Psoas muscle (tissue), 8 donors: ENCODE data around the gene C17orf75. TPM values are rescaled to one million over a fixed set of nuclear protein-coding genes. Genes with fewer than 3 reads are reported as not detected.

Experiments used
- ATAC-seq, 4 donors: fragments of 200-7000 bp; cut with Tn5 transposase; one replicate each; pipeline ENCODE4 v1.9.1; 2020; ENCODE audit warnings: moderate library complexity in 3 of 4, mild to moderate bottlenecking in 2 of 4
- DNase-seq, 2 donors: peaks; one replicate each; pipeline ENCODE4 v3.0.0-alpha.2; 2020
- H3K27ac ChIP-seq: fragments of 200-600 bp; one replicate; pipeline ENCODE4 v1.8.0; 2022
- H3K27me3 ChIP-seq, 3 donors: fragments of 200-600 bp in 1 of 3; one replicate each; pipeline versions ENCODE4 v1.6.1 to v1.8.0; 2013 to 2022; ENCODE audit warnings: low read length in 2 of 3, mild to moderate bottlenecking in 2 of 3, moderate library complexity in 1 of 3; ENCODE audit not compliant: insufficient read depth in 3 of 3
- H3K36me3 ChIP-seq, 2 donors: fragments of 200-600 bp in 1 of 2; one replicate each; pipeline versions ENCODE4 v1.6.1 to v1.8.0; 2013 to 2022; ENCODE audit warnings: low read depth in 1 of 2, mild to moderate bottlenecking in 1 of 2, moderate library complexity in 1 of 2; ENCODE audit not compliant: insufficient read depth in 1 of 2
- H3K4me1 ChIP-seq: fragments of 200-600 bp; one replicate; pipeline ENCODE4 v1.8.0; 2022
- H3K4me3 ChIP-seq: fragments of 200-600 bp; one replicate; pipeline ENCODE4 v1.8.0; 2022; ENCODE audit warnings: mild to moderate bottlenecking
- H3K9me3 ChIP-seq: fragments of 200-600 bp; one replicate; pipeline ENCODE4 v1.8.0; 2022
- WGBS, 3 donors: extraction: QIAGEN DNeasy Blood & Tissue Kit; methylation state at CpG; one replicate each; pipeline versions ENCODE4 v1.1.6 to v1.1.7; 2013; 5-methylcytosine and 5-hydroxymethylcytosine counted together
- intact Hi-C, 2 donors: fragments of 100-400 bp; cut with DNase I; formaldehyde crosslinking; loops; one replicate each; pipeline versions ENCODE4 v1.11.0 to v1.14.2; 2022
- polyA plus RNA-seq, 3 donors: library from polyadenylated mRNA; stranded (reverse); fragments of 200-250 nt; gene quantifications; one replicate each; pipeline ENCODE4 v1.2.3, GENCODE V29; 2013
- total RNA-seq, 4 donors: library from RNA; stranded (reverse); fragmentation: NEBNext Ultra II Directional in 2 of 4; extraction: Animal tissue kit (Norgen Biotek cat#: 25700) in 2 of 4; gene quantifications; one replicate each; pipeline versions ENCODE4 v1.2.1 to v1.2.4, GENCODE V29; 2021 to 2023
- TF ChIP-seq, protein P1 (sequence below): fragments of 200-600 bp; IDR thresholded peaks from one replicate; pipeline ENCODE4 v1.8.0; 2022; ENCODE audit warnings: antibody characterized with exemption
- donor health status: healthy with polysubstance abuse.
- donor health status: DM: no; HTN: no; CAD: no; lungs with moderate emphysema.
- donor health status: Bipolar disorder and iron deficiency.
- donor health status: healthy.
- donor health status: DM: yes; HTN: yes; CAD: no.
- donor health status: DM: no; HTN: no; CAD: no.
- donor health status: DM: no; HTN: no; CAD: no.
- donor health status: DM: yes; HTN: yes; CAD: no.

The C17orf75 gene
- total and polyA plus RNA-seq, 7 donors, result 6.1 to 17.8 (median 14.6) TPM

DNA sequence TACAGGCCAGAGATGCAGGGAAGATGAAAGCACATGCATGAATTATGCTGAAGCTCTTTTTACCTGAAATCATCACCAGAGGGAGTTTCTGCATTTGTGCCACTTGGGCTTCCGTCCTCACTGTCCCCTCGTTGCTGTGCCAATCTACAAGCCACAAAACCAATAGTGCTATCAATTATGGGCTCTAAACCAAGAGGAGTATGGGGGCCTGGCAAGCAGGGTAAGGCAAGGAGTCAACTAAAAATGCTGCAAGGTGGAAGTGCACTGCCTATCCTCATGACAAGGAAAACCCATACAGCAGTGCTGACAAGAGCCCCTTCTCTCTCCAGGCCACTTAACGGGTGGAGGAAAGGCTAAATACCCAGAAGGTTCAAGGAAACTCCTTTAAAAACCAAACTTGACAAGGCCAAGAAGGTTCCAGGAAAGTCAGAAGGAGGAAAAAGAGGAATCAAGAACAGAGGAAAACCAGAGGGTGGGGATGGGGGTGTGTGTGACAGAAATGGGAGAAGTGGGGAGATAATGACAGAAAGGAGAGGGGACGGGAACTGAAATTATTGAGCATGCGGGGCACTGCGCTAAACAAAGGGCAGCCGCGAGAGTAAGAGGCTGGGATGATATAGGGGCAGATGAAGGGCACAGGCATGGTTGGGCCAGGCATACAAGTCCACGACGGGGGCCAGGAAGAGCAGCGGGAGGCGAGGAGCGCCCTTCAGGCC, 674 bp downstream of the C17orf75 start:
- ATAC-seq (peak in 1 of 4 donors; percentile 11), DNase-seq (no peak)
- Histone ChIP-seq H3K4me3 (peak overlapping the region; percentile 86), H3K36me3 (peaks cover 7 to 40% of the 10 kb centered on the region in 2 donors), H3K9me3 (no peaks in the 10 kb centered on the region), H3K27ac (peak overlapping the region; percentile 85), H3K27me3 (no peaks in the 10 kb centered on the region), H3K4me1 (no peaks in the 10 kb centered on the region)
- intact Hi-C loops, result no loop called here
- TF ChIP-seq, protein P1, sequence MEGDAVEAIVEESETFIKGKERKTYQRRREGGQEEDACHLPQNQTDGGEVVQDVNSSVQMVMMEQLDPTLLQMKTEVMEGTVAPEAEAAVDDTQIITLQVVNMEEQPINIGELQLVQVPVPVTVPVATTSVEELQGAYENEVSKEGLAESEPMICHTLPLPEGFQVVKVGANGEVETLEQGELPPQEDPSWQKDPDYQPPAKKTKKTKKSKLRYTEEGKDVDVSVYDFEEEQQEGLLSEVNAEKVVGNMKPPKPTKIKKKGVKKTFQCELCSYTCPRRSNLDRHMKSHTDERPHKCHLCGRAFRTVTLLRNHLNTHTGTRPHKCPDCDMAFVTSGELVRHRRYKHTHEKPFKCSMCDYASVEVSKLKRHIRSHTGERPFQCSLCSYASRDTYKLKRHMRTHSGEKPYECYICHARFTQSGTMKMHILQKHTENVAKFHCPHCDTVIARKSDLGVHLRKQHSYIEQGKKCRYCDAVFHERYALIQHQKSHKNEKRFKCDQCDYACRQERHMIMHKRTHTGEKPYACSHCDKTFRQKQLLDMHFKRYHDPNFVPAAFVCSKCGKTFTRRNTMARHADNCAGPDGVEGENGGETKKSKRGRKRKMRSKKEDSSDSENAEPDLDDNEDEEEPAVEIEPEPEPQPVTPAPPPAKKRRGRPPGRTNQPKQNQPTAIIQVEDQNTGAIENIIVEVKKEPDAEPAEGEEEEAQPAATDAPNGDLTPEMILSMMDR, result no peak
- WGBS, 3 donors, result 7 to 9% (median 8%) methylated on average over 13 of the region's 13 CpGs

DNA sequence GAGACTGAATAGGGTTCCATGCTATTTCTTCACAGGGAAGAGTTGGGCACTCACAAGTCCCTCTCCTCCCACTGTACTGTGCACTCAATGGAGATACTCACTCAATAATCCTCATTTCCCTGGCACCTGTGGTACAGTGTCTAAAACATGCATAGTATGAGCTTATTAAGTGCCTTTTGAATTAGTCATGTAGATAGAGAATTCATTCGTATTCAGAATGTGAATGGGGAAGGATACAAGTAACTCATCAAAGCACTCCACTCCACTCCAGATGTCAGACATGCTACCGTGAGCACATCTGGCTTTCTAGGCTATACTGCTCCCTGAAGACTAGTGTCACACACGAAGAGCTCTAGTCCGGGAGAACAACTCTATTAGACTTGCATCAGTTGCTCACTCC, 6.3 kb downstream of the C17orf75 start:
- no peaks in the 10 kb centered on the region for H3K4me1 ChIP-seq
- no peak overlapping the region for H3K27ac ChIP-seq
- intact Hi-C loops, result no loop called here
- H3K27me3 ChIP-seq, result no peaks in the 10 kb centered on the region
- DNase-seq (no peak), ATAC-seq (no peak)
- H3K4me3 ChIP-seq, result no peak overlapping the region
- WGBS, 3 donors, result 59 to 73% (median 64%) methylated on average over 4 of the region's 4 CpGs
- no peaks in the 10 kb centered on the region for H3K9me3 ChIP-seq
- TF ChIP-seq, protein P1, result no peak
- peaks cover 7 to 91% of the 10 kb centered on the region in 2 donors for H3K36me3 ChIP-seq

DNA sequence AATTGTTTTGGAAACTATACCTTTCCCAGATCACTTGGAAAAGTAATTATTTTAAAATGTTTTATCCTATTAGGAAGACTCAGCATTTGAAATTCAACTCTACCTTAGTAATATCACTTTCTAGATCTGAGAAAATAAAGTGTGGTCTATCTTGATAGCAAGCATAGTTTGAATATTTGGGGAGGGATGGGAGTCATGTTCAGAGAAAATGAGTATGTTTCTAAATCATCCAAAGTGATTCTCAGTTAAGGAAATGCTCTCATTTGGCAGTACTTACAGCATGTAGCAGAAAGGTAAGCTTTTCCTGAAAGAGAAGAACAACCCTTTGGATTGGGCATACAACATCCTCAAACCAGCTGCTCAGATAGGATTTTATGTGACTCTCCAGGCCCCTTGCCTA, 6.9 kb downstream of the C17orf75 start:
- Histone ChIP-seq H3K36me3 (peaks cover 7 to 92% of the 10 kb centered on the region in 2 donors), H3K27me3 (no peaks in the 10 kb centered on the region), H3K9me3 (no peaks in the 10 kb centered on the region), H3K4me3 (no peak overlapping the region), H3K27ac (no peak overlapping the region), H3K4me1 (no peaks in the 10 kb centered on the region)
- TF ChIP-seq, protein P1, result no peak
- no peak for DNase-seq
- intact Hi-C loops, result no loop called here
- ATAC-seq, result no peak

DNA sequence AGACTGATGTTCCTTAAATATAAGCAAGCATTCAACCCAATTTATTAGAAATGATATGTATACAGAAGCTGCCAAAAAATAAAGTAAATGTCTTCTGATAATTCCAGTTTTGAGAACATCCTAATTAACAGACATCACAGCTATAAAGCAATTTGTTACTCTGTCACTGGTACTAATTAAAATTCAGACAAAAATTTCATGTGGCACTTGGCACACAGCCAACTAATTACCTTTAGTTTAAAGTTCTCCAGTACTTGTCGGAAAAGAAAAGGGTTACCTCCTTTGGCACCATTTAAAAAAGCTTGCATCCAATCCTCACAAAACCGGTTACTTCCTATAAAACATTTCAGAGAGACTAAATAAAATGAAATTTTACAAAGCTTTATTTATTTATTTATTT, 8.8 kb downstream of the C17orf75 start:
- no peak overlapping the region for H3K27ac ChIP-seq
- no peak for DNase-seq
- WGBS, 3 donors, result 90 to 96% (median 95%) methylated on average over 2 of the region's 2 CpGs
- H3K4me3 ChIP-seq, result no peak overlapping the region
- TF ChIP-seq, protein P1, result no peak
- no peaks in the 10 kb centered on the region for H3K4me1 ChIP-seq
- H3K27me3 ChIP-seq, result no peaks in the 10 kb centered on the region
- intact Hi-C loops, result no loop called here
- H3K9me3 ChIP-seq, result no peaks in the 10 kb centered on the region
- peaks cover 5 to 77% of the 10 kb centered on the region in 2 donors for H3K36me3 ChIP-seq
- ATAC-seq, result no peak
